NCI-H2227 (cell line): Measurements from ENCODE around the gene SELPLG.
"Not testable (repeated sequence)": the region's sequence is repeated elsewhere in the genome, so short reads cannot be mapped to it uniquely, and the experiment has no call there.

Experiments
- DNase-seq: peaks from one replicate; lab custom pipeline; 2025; ENCODE audit not compliant: unreplicated experiment; lab: John Stamatoyannopoulos, UW

SELPLG gene

GRCh38 chr12:108633534-108634248 lies at the start of gene SELPLG:
Gene SELPLG, minus strand, starts transcription at chr12:108633894. Its CDS starts 9,587 bp downstream, at chr12:108624307.
- no peak for DNase-seq

- DNase-seq: no peak
Measured at GRCh38 chr12:108681317-108681716, 47.6 kb upstream of the SELPLG start.

- no peak for DNase-seq
Measured at GRCh38 chr12:108679106-108679681, 45.5 kb upstream of the SELPLG start.

- no peak for DNase-seq
Measured at GRCh38 chr12:108678104-108678730, 44.5 kb upstream of the SELPLG start.

GRCh38 chr12:108677381-108677780 lies 43.7 kb upstream of the SELPLG start:
- DNase-seq: no peak

GRCh38 chr12:108676707-108677106 lies 43.0 kb upstream of the SELPLG start:
- no peak for DNase-seq

- no peak for DNase-seq
Measured at GRCh38 chr12:108675792-108676191, 42.1 kb upstream of the SELPLG start.

- no peak for DNase-seq
Measured at GRCh38 chr12:108672054-108672453, 38.4 kb upstream of the SELPLG start.

- DNase-seq: no peak
Measured at GRCh38 chr12:108671110-108671509, 37.4 kb upstream of the SELPLG start.

- DNase-seq: no peak
Measured at GRCh38 chr12:108670066-108670631, 36.5 kb upstream of the SELPLG start.

- DNase-seq: no peak
Measured at GRCh38 chr12:108668542-108668941, 34.8 kb upstream of the SELPLG start.

- no peak for DNase-seq
Measured at GRCh38 chr12:108668063-108668462, 34.4 kb upstream of the SELPLG start.

- no peak for DNase-seq
Measured at GRCh38 chr12:108667349-108667748, 33.7 kb upstream of the SELPLG start.

- no peak for DNase-seq
Measured at GRCh38 chr12:108666401-108666881, 32.7 kb upstream of the SELPLG start.

- DNase-seq: no peak
Measured at GRCh38 chr12:108665608-108666202, 32.0 kb upstream of the SELPLG start.

- DNase-seq: peak; percentile 88
Measured at GRCh38 chr12:108664338-108665258, 30.9 kb upstream of the SELPLG start.

GRCh38 chr12:108663324-108664015 lies 29.8 kb upstream of the SELPLG start:
- no peak for DNase-seq

- DNase-seq: not testable (repeated sequence)
Measured at GRCh38 chr12:108658115-108658514, 24.4 kb upstream of the SELPLG start.

- DNase-seq: no peak
Measured at GRCh38 chr12:108657130-108657745, 23.5 kb upstream of the SELPLG start.
